WTC11 (cell line): ENCODE results near the gene MRPL37. TPM values are rescaled to one million over a fixed set of nuclear protein-coding genes. Genes with fewer than 3 reads are reported as not detected.

Source experiments
- ATAC-seq: fragments of 200-7000 bp; cut with Tn5 transposase; 2 replicates; pipeline ENCODE4 v1.10.0; 2021; ENCODE audit warnings: mild to moderate bottlenecking, moderate library complexity
- CTCF ChIA-PET: fragments of 300-600 bp; sonication (Branson Sonifier 250); formaldehyde crosslinking; loops from one replicate; lab custom pipeline; 2021; ENCODE audit warnings: antibody characterized with exemption; lab: Charles Lee
- POLR2A ChIA-PET: fragments of 350-600 bp; sonication (Branson Sonifier 250); formaldehyde crosslinking; loops from one replicate; lab custom pipeline; 2021; ENCODE audit warnings: antibody characterized with exemption; lab: Charles Lee
- DNase-seq: peaks from one replicate; pipeline ENCODE4 v3.0.0; 2021; ENCODE audit warnings: low spot score
- H3K27ac Mint-ChIP-seq: 2 replicates; pipeline ENCODE4 v1.8.0; 2021; ENCODE audit warnings: mixed read lengths
- H3K27me3 Mint-ChIP-seq: 2 replicates; pipeline ENCODE4 v1.8.0; 2021; ENCODE audit warnings: low read depth, mild to moderate bottlenecking, moderate library complexity, mixed read lengths
- H3K36me3 Mint-ChIP-seq: 2 replicates; pipeline ENCODE4 v1.8.0; 2021; ENCODE audit warnings: mixed read lengths
- H3K4me1 Mint-ChIP-seq: 2 replicates; pipeline ENCODE4 v1.8.0; 2022; ENCODE audit warnings: mixed read lengths
- H3K4me3 Mint-ChIP-seq: 2 replicates; pipeline ENCODE4 v1.8.0; 2021; ENCODE audit warnings: mild to moderate bottlenecking, moderate library complexity, mixed read lengths
- H3K9me3 Mint-ChIP-seq: 2 replicates; pipeline ENCODE4 v1.8.0; 2021; ENCODE audit warnings: mixed read lengths
- ATF1 ChIP-seq: sonication (generic); formaldehyde crosslinking; IDR thresholded peaks from 2 replicates; pipeline ENCODE4 v1.8.1; 2023; ENCODE audit warnings: mild to moderate bottlenecking, moderate library complexity, missing genetic modification reagents
- ATF3 ChIP-seq: sonication (generic); formaldehyde crosslinking; conservative IDR thresholded peaks from 2 replicates; pipeline ENCODE4 v1.8.1; 2022; ENCODE audit warnings: mild to moderate bottlenecking, missing genetic modification reagents
- CBFB ChIP-seq: sonication (generic); formaldehyde crosslinking; IDR thresholded peaks from 2 replicates; pipeline ENCODE4 v1.8.1; 2022; ENCODE audit warnings: mild to moderate bottlenecking, low read depth, missing genetic modification reagents
- CDX4 ChIP-seq: fragments of 250-450 bp; sonication (Bioruptor Pico); IDR thresholded peaks from 2 replicates; pipeline ENCODE4 v1.9.0; 2021; ENCODE audit warnings: moderate library complexity, mild to moderate bottlenecking, inconsistent platforms, borderline replicate concordance
- FOXJ3 ChIP-seq: sonication (generic); formaldehyde crosslinking; IDR thresholded peaks from 2 replicates; pipeline ENCODE4 v1.9.0; 2021; ENCODE audit warnings: missing genetic modification reagents, mild to moderate bottlenecking, borderline replicate concordance
- FOXK1 ChIP-seq: sonication (generic); formaldehyde crosslinking; IDR thresholded peaks from 2 replicates; pipeline ENCODE4 v1.8.0; 2022; ENCODE audit warnings: mild to moderate bottlenecking, moderate library complexity, missing genetic modification reagents
- GABPB1 ChIP-seq: sonication (generic); formaldehyde crosslinking; IDR thresholded peaks from 2 replicates; pipeline ENCODE4 v1.8.1; 2023; ENCODE audit warnings: mild to moderate bottlenecking, missing genetic modification reagents
- GRHL2 ChIP-seq: fragments of 250-450 bp; sonication (Bioruptor Pico); IDR thresholded peaks from 2 replicates; pipeline ENCODE4 v1.8.0; 2022; ENCODE audit warnings: mild to moderate bottlenecking, moderate library complexity; ENCODE audit not compliant: insufficient replicate concordance, severe bottlenecking
- IRF2 ChIP-seq: sonication (generic); formaldehyde crosslinking; IDR thresholded peaks from 2 replicates; pipeline ENCODE4 v1.8.0; 2022; ENCODE audit warnings: low read depth, missing genetic modification reagents, borderline replicate concordance
- JAZF1 ChIP-seq: fragments of 250-450 bp; sonication (Bioruptor Pico); IDR thresholded peaks from 2 replicates; pipeline ENCODE4 v1.9.0; 2021; ENCODE audit warnings: moderate library complexity, mild to moderate bottlenecking, inconsistent platforms
- JUN ChIP-seq: sonication (generic); formaldehyde crosslinking; IDR thresholded peaks from 2 replicates; pipeline ENCODE4 v1.8.0; 2023; ENCODE audit warnings: mild to moderate bottlenecking, missing genetic modification reagents
- NFATC4 ChIP-seq: fragments of 250-450 bp; sonication (Bioruptor Pico); IDR thresholded peaks from 2 replicates; pipeline ENCODE4 v1.9.0; 2021; ENCODE audit warnings: mild to moderate bottlenecking
- NR3C1 ChIP-seq: sonication (generic); formaldehyde crosslinking; conservative IDR thresholded peaks from 2 replicates; pipeline ENCODE4 v1.8.1; 2023; ENCODE audit warnings: low read depth, mild to moderate bottlenecking, missing genetic modification reagents
- OVOL2 ChIP-seq: fragments of 250-450 bp; sonication (Bioruptor Pico); IDR thresholded peaks from 2 replicates; pipeline ENCODE4 v1.9.0; 2021; ENCODE audit warnings: mild to moderate bottlenecking, borderline replicate concordance
- RELA ChIP-seq: sonication (generic); formaldehyde crosslinking; IDR thresholded peaks from 2 replicates; pipeline ENCODE4 v1.8.1; 2022; ENCODE audit warnings: missing genetic modification reagents, mild to moderate bottlenecking, borderline replicate concordance
- SMAD3 ChIP-seq: sonication (generic); formaldehyde crosslinking; IDR thresholded peaks from 2 replicates; pipeline ENCODE4 v1.8.0; 2022; ENCODE audit warnings: missing genetic modification reagents, mild to moderate bottlenecking, borderline replicate concordance
- TCF7 ChIP-seq: sonication (generic); formaldehyde crosslinking; IDR thresholded peaks from 2 replicates; pipeline ENCODE4 v1.8.0; 2022; ENCODE audit warnings: mild to moderate bottlenecking, low read depth, missing genetic modification reagents, moderate library complexity
- TEAD1 ChIP-seq: sonication (generic); formaldehyde crosslinking; IDR thresholded peaks from 2 replicates; pipeline ENCODE4 v1.8.0; 2022; ENCODE audit warnings: mild to moderate bottlenecking, missing genetic modification reagents
- TEAD4 ChIP-seq: sonication (generic); formaldehyde crosslinking; IDR thresholded peaks from 2 replicates; pipeline ENCODE4 v1.8.0; 2022; ENCODE audit warnings: mild to moderate bottlenecking, missing genetic modification reagents
- ZBTB21 ChIP-seq: sonication (generic); formaldehyde crosslinking; IDR thresholded peaks from 2 replicates; pipeline ENCODE4 v1.8.1; 2023; ENCODE audit warnings: mild to moderate bottlenecking, missing genetic modification reagents, borderline replicate concordance
- ZNF121 ChIP-seq: sonication (generic); formaldehyde crosslinking; IDR thresholded peaks from 2 replicates; pipeline ENCODE4 v1.8.0; 2023; ENCODE audit warnings: missing genetic modification reagents
- ZNF219 ChIP-seq: sonication (generic); formaldehyde crosslinking; IDR thresholded peaks from 2 replicates; pipeline ENCODE4 v1.8.0; 2023; ENCODE audit warnings: missing genetic modification reagents, mild to moderate bottlenecking, borderline replicate concordance
- ZNF281 ChIP-seq: sonication (generic); formaldehyde crosslinking; IDR thresholded peaks from 2 replicates; pipeline ENCODE4 v1.8.0; 2023; ENCODE audit warnings: mild to moderate bottlenecking, missing genetic modification reagents
- ZNF317 ChIP-seq: sonication (generic); formaldehyde crosslinking; IDR thresholded peaks from 2 replicates; pipeline ENCODE4 v1.8.1; 2023; ENCODE audit warnings: low read depth, mild to moderate bottlenecking, moderate library complexity, missing genetic modification reagents, borderline replicate concordance
- ZNF396 ChIP-seq: fragments of 250-450 bp; sonication (Bioruptor Pico); IDR thresholded peaks from 2 replicates; pipeline ENCODE4 v1.8.0; 2021; ENCODE audit warnings: mild to moderate bottlenecking, moderate library complexity, borderline replicate concordance
- ZNF512 ChIP-seq: sonication (generic); formaldehyde crosslinking; IDR thresholded peaks from 2 replicates; pipeline ENCODE4 v1.8.1; 2022; ENCODE audit warnings: missing genetic modification reagents, borderline replicate concordance
- total RNA-seq: library from RNA; stranded (reverse); gene quantifications from 3 replicates; pipeline ENCODE4 v1.2.3, GENCODE V29; 2021

Gene MRPL37
- total RNA-seq, 1 experiment from 2014 or later = 143 TPM

- Mint-ChIP-seq H3K36me3 (no peaks in the 10 kb centered on the region), H3K9me3 (no peaks in the 10 kb centered on the region), H3K27me3 (no peaks in the 10 kb centered on the region), H3K4me3 (no peak overlapping the region), H3K27ac (0 out of 2 replicates have a peak overlapping the region, but pooled peaks have one; percentile 48), H3K4me1 (peaks cover 13% of the 10 kb centered on the region)
- CTCF ChIA-PET = interaction anchor here (0.8 to 1.5 kb wide), 3 partner anchors 17 to 162 kb away, joined by 3 to 7 read pairs (median 3); no protein-coding TSS in a partner anchor
- TF ChIP-seq ATF3 (CRISPR knock-in tag) (no peak), FOXK1 (CRISPR knock-in tag) (no peak), NR3C1 (CRISPR knock-in tag) (no peak), ZNF121 (CRISPR knock-in tag) (no peak), ZNF317 (CRISPR knock-in tag) (no peak), ATF1 (CRISPR knock-in tag) (no peak), CBFB (no peak), ZNF512 (no peak), IRF2 (CRISPR knock-in tag) (no peak), FOXJ3 (CRISPR knock-in tag) (no peak), CDX4 (CRISPR knock-in tag) (no peak), RELA (CRISPR knock-in tag) (no peak), ZNF219 (CRISPR knock-in tag) (no peak), TEAD4 (CRISPR knock-in tag) (no peak), JAZF1 (CRISPR knock-in tag) (no peak), SMAD3 (CRISPR knock-in tag) (no peak), NFATC4 (CRISPR knock-in tag) (no peak), TEAD1 (CRISPR knock-in tag) (no peak), ZNF281 (CRISPR knock-in tag) (no peak), ZBTB21 (CRISPR knock-in tag) (no peak)
- ATAC-seq (peak; percentile 91), DNase-seq (peak; percentile 47)
- POLR2A ChIA-PET = interaction anchor here (1.0 kb wide), 1 partner anchor 11 kb away, joined by 3 read pairs; no protein-coding TSS in a partner anchor
Observed at GRCh38 chr1:54153535-54154439, 46.2 kb upstream of the MRPL37 start.

- no peaks in the 10 kb centered on the region; the same call in 1 of the 2 replicates for H3K27me3 Mint-ChIP-seq
- H3K9me3 Mint-ChIP-seq = no peaks in the 10 kb centered on the region
- POLR2A ChIA-PET = no interaction called here
- H3K27ac Mint-ChIP-seq = no peak overlapping the region
- no peaks in the 10 kb centered on the region for H3K36me3 Mint-ChIP-seq
- ATAC-seq (no peak), DNase-seq (no peak)
- H3K4me1 Mint-ChIP-seq = peaks cover 13% of the 10 kb centered on the region
- H3K4me3 Mint-ChIP-seq = no peak overlapping the region
- CTCF ChIA-PET = interaction anchor here (1.2 kb wide), 1 partner anchor 35 kb away, joined by 3 read pairs; no protein-coding TSS in a partner anchor
- no peak for TF ChIP-seq JUN (CRISPR knock-in tag)
- TF ChIP-seq GABPB1 = no peak
- TF ChIP-seq JAZF1 (CRISPR knock-in tag) = no peak
- TF ChIP-seq TCF7 (CRISPR knock-in tag) = no peak
- TF ChIP-seq ZNF317 (CRISPR knock-in tag) = no peak
- no peak for TF ChIP-seq CBFB
- TF ChIP-seq OVOL2 (CRISPR knock-in tag) = no peak
- no peak for TF ChIP-seq IRF2 (CRISPR knock-in tag)
- no peak for TF ChIP-seq ZNF219 (CRISPR knock-in tag)
- no peak for TF ChIP-seq ZNF512
- no peak for TF ChIP-seq SMAD3 (CRISPR knock-in tag)
- no peak for TF ChIP-seq GRHL2 (CRISPR knock-in tag)
- TF ChIP-seq ZNF396 = no peak
Observed at GRCh38 chr1:54156201-54156600, 43.8 kb upstream of the MRPL37 start.
